GM20000 (cell line): Measurements from ENCODE around the gene ABCB9.

ENCODE experiments used
- DNase-seq: peaks from one replicate; pipeline ENCODE4 v3.0.0; 2012; ENCODE audit warnings: low spot score
- CTCF ChIP-seq: IDR thresholded peaks from 2 replicates; pipeline ENCODE4 v1.5.1; 2012; ENCODE audit warnings: mild to moderate bottlenecking, control low read depth; ENCODE audit errors: extremely low read depth, missing control alignments

The ABCB9 gene

GRCh38 chr12:122889761-122890520 lies 76.3 kb downstream of the ABCB9 start:
- TF ChIP-seq CTCF: no peak
- no peak for DNase-seq

GRCh38 chr12:122888232-122888752 lies 78.0 kb downstream of the ABCB9 start:
- no peak for DNase-seq
- TF ChIP-seq CTCF: no peak

- no peak for TF ChIP-seq CTCF
- DNase-seq: no peak
Measured at GRCh38 chr12:122887819-122888212, 78.4 kb downstream of the ABCB9 start.

GRCh38 chr12:122886851-122887818 lies 79.1 kb downstream of the ABCB9 start:
- TF ChIP-seq CTCF: no peak
- DNase-seq: no peak

- TF ChIP-seq CTCF: no peak
- no peak for DNase-seq
Measured at GRCh38 chr12:122886161-122886560, 80.1 kb downstream of the ABCB9 start.

GRCh38 chr12:122884860-122885259 lies 81.4 kb downstream of the ABCB9 start:
- no peak for TF ChIP-seq CTCF
- DNase-seq: no peak
